HG02840 (cell line): ENCODE data around the gene SLC24A2.
"Not testable (repeated sequence)": the region's sequence is repeated elsewhere in the genome, so short reads cannot be mapped to it uniquely, and the experiment has no call there.

Experiments
- ATAC-seq: cut with Tn5 transposase; IDR thresholded peaks from one replicate; pipeline ENCODE4 v1.9.1; 2021; ENCODE audit warnings: mild to moderate bottlenecking, moderate library complexity, moderate number of reproducible peaks; ENCODE audit not compliant: unreplicated experiment, low FRiP score

The SLC24A2 gene

GRCh38 chr9:19788614-19789271 lies at the start of gene SLC24A2:
SLC24A2 (minus strand) TSS chr9:19789037.
- ATAC-seq: no peak

DNA sequence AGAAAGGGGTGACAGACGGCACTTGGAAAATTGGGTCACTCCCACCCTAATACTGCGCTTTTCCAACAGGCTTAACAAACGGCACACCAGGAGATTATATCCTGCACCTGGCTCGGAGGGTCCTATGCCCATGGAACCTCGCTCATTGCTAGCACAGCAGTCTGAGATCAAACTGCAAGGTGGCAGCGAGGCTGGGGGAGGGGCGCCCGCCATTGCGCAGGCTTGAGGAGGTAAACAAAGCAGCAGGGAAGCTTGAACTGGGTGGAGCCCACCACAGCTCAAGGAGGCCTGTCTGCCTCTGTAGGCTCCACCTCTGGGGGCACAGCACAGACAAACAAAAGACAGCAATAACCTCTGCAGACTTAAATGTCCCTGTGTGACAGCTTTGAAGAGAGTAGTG lies 44.5 kb upstream of the SLC24A2 start:
- ATAC-seq: not testable (repeated sequence)

GRCh38 chr9:19830796-19831195 lies 42.0 kb upstream of the SLC24A2 start:
- no peak for ATAC-seq

GRCh38 chr9:19828576-19829109 lies 39.8 kb upstream of the SLC24A2 start:
- ATAC-seq: no peak

- ATAC-seq: no peak
Measured at GRCh38 chr9:19816769-19817168, 27.9 kb upstream of the SLC24A2 start.

GRCh38 chr9:19812194-19812593 lies 23.4 kb upstream of the SLC24A2 start:
- no peak for ATAC-seq

GRCh38 chr9:19809422-19810269 lies 20.8 kb upstream of the SLC24A2 start:
- no peak for ATAC-seq

- ATAC-seq: no peak
Measured at GRCh38 chr9:19807182-19807892, 18.5 kb upstream of the SLC24A2 start.

DNA sequence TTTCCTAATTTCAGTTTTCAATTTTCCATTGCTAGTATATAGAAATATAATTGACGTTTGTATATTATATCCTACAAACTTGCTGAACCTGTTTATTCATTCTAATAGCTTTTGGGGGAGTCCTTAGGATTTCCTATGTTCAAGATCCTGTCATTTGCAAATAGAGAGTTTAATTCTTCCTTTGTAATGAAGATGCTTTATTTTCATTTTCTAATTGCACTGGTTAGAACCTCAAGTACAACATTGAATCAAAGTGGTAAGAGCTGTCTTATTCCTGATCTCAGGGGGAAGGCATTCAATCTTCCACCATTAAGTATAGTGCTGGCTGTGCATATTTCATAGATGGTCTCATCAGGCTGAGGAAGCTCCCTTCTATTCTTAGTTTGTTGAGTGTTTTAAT lies 15.6 kb upstream of the SLC24A2 start:
- ATAC-seq: no peak

DNA sequence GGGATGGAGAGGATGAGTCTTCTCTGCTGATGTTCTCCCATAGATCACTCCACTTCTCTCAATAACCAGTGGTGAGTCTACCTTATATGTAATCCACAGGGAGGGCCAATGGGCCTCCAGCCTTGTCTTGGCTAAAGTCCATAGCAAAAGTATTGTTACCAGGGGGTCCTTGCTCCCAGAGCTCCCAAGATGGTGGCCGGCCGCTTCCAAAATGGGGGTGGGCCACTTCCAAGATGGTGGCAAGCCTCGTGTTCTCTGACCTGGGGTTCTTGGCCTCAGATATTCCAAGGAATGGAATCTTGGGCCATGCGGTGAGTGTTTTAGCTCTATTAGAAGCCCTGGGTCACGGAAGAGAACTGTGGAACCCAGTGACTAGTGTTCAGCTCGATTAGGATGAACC lies 12.0 kb upstream of the SLC24A2 start:
- ATAC-seq: no peak

- no peak for ATAC-seq
Measured at GRCh38 chr9:19799784-19800183, 10.9 kb upstream of the SLC24A2 start.

- no peak for ATAC-seq
Measured at GRCh38 chr9:19788152-19788551, 685 bp downstream of the SLC24A2 start.

DNA sequence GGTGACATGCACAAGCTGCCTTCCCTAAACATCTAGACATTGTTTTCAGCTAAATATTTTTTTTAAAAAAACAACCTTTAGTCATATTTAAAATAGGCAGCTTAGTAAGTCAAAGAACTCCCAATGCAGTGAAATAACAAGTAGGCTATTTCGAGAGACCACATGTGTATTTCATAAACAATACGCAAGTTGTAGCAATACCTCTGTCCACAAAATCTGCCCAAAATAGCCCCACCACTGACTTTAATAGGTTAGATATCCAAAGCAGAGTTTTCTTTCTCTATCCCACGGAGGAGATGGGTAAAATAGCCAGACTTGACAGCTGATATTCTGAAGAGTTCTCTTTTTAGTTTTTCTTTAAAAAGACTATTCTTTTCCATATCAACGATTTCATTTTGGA lies 1.2 kb downstream of the SLC24A2 start:
- no peak for ATAC-seq

DNA sequence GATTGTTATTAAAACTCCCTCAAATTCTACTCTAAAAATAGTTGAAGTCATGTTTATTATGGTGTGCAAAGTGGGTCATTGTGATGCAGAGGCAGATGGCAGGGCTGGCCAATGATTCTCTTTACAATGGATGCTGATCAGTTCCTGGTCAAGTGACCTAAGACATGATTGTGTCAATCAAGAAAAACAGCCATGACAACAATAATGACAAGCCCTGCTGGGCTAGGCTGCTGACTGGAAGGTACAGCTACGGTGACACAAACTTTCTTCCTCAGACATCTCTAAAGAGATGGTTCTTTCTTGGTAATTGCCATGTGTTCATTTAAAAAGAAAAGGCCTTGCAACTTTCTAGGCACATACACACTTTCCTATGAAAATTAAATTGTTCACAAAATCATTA lies 3.6 kb downstream of the SLC24A2 start:
- ATAC-seq: no peak

GRCh38 chr9:19784136-19784535 lies 4.7 kb downstream of the SLC24A2 start:
- no peak for ATAC-seq

DNA sequence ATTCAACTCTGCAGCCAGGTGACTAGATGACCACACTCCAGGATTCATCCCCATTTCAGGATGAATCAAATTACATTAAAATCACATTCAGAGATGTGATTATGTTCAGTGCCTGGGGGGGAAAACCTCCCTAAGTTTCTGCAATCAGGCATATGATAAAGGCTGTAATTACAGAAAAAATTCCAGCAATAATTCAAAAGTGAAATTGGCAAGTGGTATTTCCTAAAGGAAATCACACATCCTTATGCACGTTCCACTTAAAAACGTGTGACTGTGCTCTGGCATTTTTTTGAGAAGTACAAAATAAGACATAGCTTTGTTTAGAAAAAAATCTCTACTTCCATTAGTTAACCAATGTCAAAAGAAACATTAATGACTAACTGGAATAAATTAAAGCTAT lies 5.3 kb downstream of the SLC24A2 start:
- ATAC-seq: no peak

GRCh38 chr9:19782005-19782404 lies 6.8 kb downstream of the SLC24A2 start:
- no peak for ATAC-seq

DNA sequence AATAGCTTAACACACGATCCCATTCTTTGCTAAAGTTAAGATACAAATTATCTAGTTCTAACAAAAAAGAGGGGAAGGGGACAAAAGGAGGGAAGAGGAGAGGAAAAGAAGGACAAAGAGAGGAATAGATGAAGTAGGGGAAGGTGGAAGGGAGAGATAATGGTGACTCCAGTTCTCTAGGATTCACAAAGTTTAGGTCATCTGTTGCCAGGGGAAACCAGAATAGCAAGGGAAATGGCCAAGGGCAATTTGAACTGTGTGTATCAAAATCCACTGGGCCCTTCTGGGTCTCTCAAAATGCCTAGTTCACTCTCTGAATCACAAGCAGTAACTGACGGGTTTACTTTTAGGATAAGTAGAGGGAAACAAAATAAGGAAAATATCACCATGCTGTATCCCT lies 7.6 kb downstream of the SLC24A2 start:
- ATAC-seq: no peak

DNA sequence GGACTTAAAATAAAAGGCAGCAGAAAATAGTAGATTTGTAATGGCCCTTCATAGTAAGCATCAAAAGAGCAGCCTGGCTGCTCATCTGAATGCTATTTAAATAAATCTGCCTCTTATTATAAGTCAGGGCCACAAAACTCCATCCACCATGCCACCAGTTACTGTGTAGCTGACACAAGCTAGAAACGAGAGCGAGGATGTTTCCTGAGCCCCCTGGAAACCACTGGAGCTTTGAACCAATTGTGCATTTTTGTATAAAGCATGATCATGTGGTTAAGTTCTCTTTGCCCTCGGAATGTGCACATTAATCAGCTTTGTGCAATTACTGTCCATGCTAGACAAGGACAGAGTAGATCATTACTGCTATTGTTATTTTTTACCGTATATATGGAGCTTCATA lies 17.4 kb downstream of the SLC24A2 start:
- ATAC-seq: no peak

DNA sequence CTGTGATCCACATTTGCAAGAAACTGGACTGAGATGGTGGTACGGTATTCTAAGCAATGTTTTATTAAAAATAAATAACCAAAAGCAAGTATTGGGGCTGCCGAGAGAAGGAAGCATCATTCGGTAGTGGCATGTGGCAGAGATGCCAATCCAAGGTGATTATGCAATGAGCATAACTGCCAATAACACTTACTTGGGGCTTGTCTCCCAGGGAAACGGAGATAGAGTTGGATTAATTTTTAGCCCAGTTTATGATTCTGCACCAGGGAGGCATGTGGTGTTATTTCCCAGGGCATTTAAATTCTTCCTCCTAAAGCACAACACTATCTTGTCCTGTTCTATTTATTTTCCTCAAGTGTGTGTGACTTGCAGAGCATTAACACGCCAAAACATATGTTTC lies 17.9 kb downstream of the SLC24A2 start:
- ATAC-seq: no peak

- no peak for ATAC-seq
Measured at GRCh38 chr9:19769213-19769612, 19.6 kb downstream of the SLC24A2 start.
